ENCODE measurements around the gene AZIN2.
A peak's percentile ranks its signal among the peaks of the same experiment; 100 is the strongest.
"Not testable (repeated sequence)": the region's sequence is repeated elsewhere in the genome, so short reads cannot be mapped to it uniquely, and the experiment has no call there.

AZIN2 gene

GRCh38 chr1:33094971-33095604, 14.1 kb downstream of the AZIN2 start:
- DNase-seq (ENCODE audit: low read depth), result no peak

- no peak for DNase-seq (ENCODE audit: low read depth)
These were observed 15.5 kb downstream of the AZIN2 start for GRCh38 chr1:33096363-33097005.

- no peak for DNase-seq (ENCODE audit: low read depth)
These were observed 16.2 kb downstream of the AZIN2 start for GRCh38 chr1:33097137-33097611.

- no peak for DNase-seq (ENCODE audit: low read depth)
These were observed 16.8 kb downstream of the AZIN2 start for GRCh38 chr1:33097762-33098161.

GRCh38 chr1:33098371-33098770, 17.4 kb downstream of the AZIN2 start:
- no peak for DNase-seq (ENCODE audit: low read depth)

GRCh38 chr1:33099290-33100118, 18.6 kb downstream of the AZIN2 start:
- peak; percentile 27 for DNase-seq (ENCODE audit: low read depth)

- not testable (repeated sequence) for DNase-seq (ENCODE audit: low read depth)
These were observed 19.1 kb downstream of the AZIN2 start for GRCh38 chr1:33100119-33100415.

GRCh38 chr1:33110477-33110876, 29.5 kb downstream of the AZIN2 start:
- no peak for DNase-seq (ENCODE audit: low read depth)

GRCh38 chr1:33111965-33112364, 31.0 kb downstream of the AZIN2 start:
- DNase-seq (ENCODE audit: low read depth), result no peak

- DNase-seq (ENCODE audit: low read depth), result no peak
These were observed 36.6 kb downstream of the AZIN2 start for GRCh38 chr1:33117440-33118085.

GRCh38 chr1:33118274-33118673, 37.3 kb downstream of the AZIN2 start:
- no peak for DNase-seq (ENCODE audit: low read depth)

- no peak for DNase-seq (ENCODE audit: low read depth)
These were observed 38.1 kb downstream of the AZIN2 start for GRCh38 chr1:33119050-33119449.

GRCh38 chr1:33119532-33120217, 38.7 kb downstream of the AZIN2 start:
- DNase-seq (ENCODE audit: low read depth), result no peak

GRCh38 chr1:33120436-33121231, 39.7 kb downstream of the AZIN2 start:
- DNase-seq (ENCODE audit: low read depth), result no peak

GRCh38 chr1:33121728-33122127, 40.8 kb downstream of the AZIN2 start:
- no peak for DNase-seq (ENCODE audit: low read depth)

- no peak for DNase-seq (ENCODE audit: low read depth)
These were observed 41.7 kb downstream of the AZIN2 start for GRCh38 chr1:33122483-33123178.

GRCh38 chr1:33123266-33123665, 42.3 kb downstream of the AZIN2 start:
- DNase-seq (ENCODE audit: low read depth), result no peak

- DNase-seq (ENCODE audit: low read depth), result not testable (repeated sequence)
These were observed 43.7 kb downstream of the AZIN2 start for GRCh38 chr1:33124647-33125046.

- DNase-seq (ENCODE audit: low read depth), result no peak
These were observed 45.6 kb downstream of the AZIN2 start for GRCh38 chr1:33126411-33127000.

Measured in stimulated activated CD4-positive, alpha-beta T cell treated with anti-CD3 and anti-CD28 coated beads, Interleukin-2, amount 100 ng/mL, for 4 hours (primary cell).